Naive thymus-derived CD8-positive, alpha-beta T cell (primary cell): ENCODE data around the gene CNGB1. TPM values are rescaled to one million over a fixed set of nuclear protein-coding genes. Genes with fewer than 3 reads are reported as not detected.
A peak's percentile ranks its signal among the peaks of the same experiment; 100 is the strongest.
"Not testable (repeated sequence)": the region's sequence is repeated elsewhere in the genome, so short reads cannot be mapped to it uniquely, and the experiment has no call there.

Experiments used
- ATAC-seq, 2 donors: fragments of 150-1000 bp; cut with Tn5 transposase in 1 of 2; sonication (Bioruptor Pico), chemical (Tn5 transposase) in 1 of 2; 1 replicate in 1 of 2; 2 replicates in 1 of 2; pipeline ENCODE4 v1.10.0; 2021; ENCODE audit warnings: mild to moderate bottlenecking in 2 of 2, moderate library complexity in 2 of 2
- POLR2A ChIA-PET: fragments of 350-600 bp; sonication (Branson Sonifier 250); formaldehyde crosslinking; loops from one replicate; lab custom pipeline; 2021; ENCODE audit warnings: antibody characterized with exemption; lab: Charles Lee
- DNase-seq, 10 donors: peaks; one replicate each; pipeline versions ENCODE4 v3.0.0 to v3.0.0-alpha.2; 2020 to 2022
- H3K27ac Mint-ChIP-seq, 10 donors: one replicate each; pipeline ENCODE4 v1.8.0; 2020 to 2022; ENCODE audit warnings: mild to moderate bottlenecking in 10 of 10, mixed read lengths in 10 of 10, moderate library complexity in 4 of 10, inconsistent platforms in 1 of 10
- H3K27me3 Mint-ChIP-seq, 5 donors: one replicate each; pipeline ENCODE4 v1.8.0; 2021 to 2022; ENCODE audit warnings: mixed read lengths in 5 of 5
- H3K36me3 Mint-ChIP-seq, 3 donors: one replicate each; pipeline ENCODE4 v1.8.0; 2020 to 2022; ENCODE audit warnings: mixed read lengths in 3 of 3, mild to moderate bottlenecking in 2 of 3, inconsistent platforms in 1 of 3
- H3K4me1 Mint-ChIP-seq, 4 donors: one replicate each; pipeline ENCODE4 v1.8.0; 2021 to 2022; ENCODE audit warnings: mixed read lengths in 4 of 4
- H3K4me3 Mint-ChIP-seq, 10 donors: one replicate each; pipeline ENCODE4 v1.8.0; 2020 to 2022; ENCODE audit warnings: mild to moderate bottlenecking in 10 of 10, mixed read lengths in 10 of 10, moderate library complexity in 6 of 10, inconsistent platforms in 1 of 10
- H3K9me3 Mint-ChIP-seq, 9 donors: one replicate each; pipeline ENCODE4 v1.8.0; 2020 to 2022; ENCODE audit warnings: mixed read lengths in 9 of 9, mild to moderate bottlenecking in 3 of 9, inconsistent platforms in 1 of 9, moderate library complexity in 1 of 9
- polyA plus RNA-seq, 3 donors: library from polyadenylated mRNA; unstranded; fragments of 300-500 nt; fragmentation: Illumina TruSeq; gene quantifications; one replicate each; pipeline ENCODE4 v1.2.3, GENCODE V29; 2021
- total RNA-seq, 8 experiments: library from RNA in 2 of 8; stranded (reverse) in 2 of 8; gene quantifications; one replicate each; pipeline ENCODE4 v1.2.3 and lab custom pipeline; 2021 to 2026

CNGB1 gene
- total and polyA plus RNA-seq, 5 experiments from 2014 or later, result not detected

DNA sequence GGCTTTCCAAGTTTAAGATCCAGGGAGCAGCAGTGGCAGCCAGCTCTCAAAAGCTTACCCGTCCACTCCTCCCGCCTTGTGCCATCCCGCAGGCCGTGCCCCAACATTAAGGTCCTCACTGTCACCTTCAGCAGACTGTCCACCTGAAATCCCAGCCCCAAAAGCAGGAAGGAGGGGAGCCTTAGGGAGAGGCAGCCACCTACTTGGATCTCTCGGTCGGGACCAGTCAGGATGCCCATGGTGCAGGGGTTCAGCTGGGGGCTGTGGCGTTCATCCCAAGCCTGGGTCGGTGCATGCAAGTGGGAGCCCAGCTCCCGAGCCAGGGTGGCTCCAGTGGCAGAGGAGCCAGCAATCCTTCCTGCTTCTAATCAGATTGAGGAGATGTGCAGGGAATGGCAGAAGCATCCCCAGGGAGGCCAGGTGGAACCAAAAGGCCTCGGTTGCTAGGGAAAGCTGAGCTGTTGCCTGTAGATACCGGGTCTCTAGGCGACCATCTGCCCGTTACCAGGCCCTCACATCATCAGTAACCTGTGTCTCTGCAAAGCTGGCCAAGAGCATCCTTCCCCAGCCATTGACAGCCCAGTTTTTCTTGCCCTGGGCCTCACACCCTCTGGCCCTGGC lies 24.6 kb downstream of the CNGB1 start:
- Mint-ChIP-seq H3K4me3 (no peak overlapping the region), H3K27ac (no peak overlapping the region), H3K4me1 (no peaks in the 10 kb centered on the region), H3K27me3 (peaks cover 0 to 5% (median 0%) of the 10 kb centered on the region in 5 donors), H3K36me3 (no peaks in the 10 kb centered on the region), H3K9me3 (peaks cover 0 to 2% (median 0%) of the 10 kb centered on the region in 9 donors)
- DNase-seq (no peak), ATAC-seq (no peak)
- POLR2A ChIA-PET, result no interaction called here

- H3K27ac Mint-ChIP-seq, result no peak overlapping the region
- H3K4me3 Mint-ChIP-seq, result no peak overlapping the region
- no peaks in the 10 kb centered on the region for H3K36me3 Mint-ChIP-seq
- H3K27me3 Mint-ChIP-seq, result peaks cover 0 to 5% (median 0%) of the 10 kb centered on the region in 5 donors
- DNase-seq (no peak), ATAC-seq (no peak)
- peaks cover 0 to 2% (median 0%) of the 10 kb centered on the region in 9 donors for H3K9me3 Mint-ChIP-seq
- POLR2A ChIA-PET, result no interaction called here
- H3K4me1 Mint-ChIP-seq, result no peaks in the 10 kb centered on the region
Observed at GRCh38 chr16:57945740-57946138, 25.2 kb downstream of the CNGB1 start.

GRCh38 chr16:57944970-57945739 lies 25.8 kb downstream of the CNGB1 start:
- Mint-ChIP-seq H3K27me3 (peaks cover 0 to 5% (median 3%) of the 10 kb centered on the region in 5 donors), H3K4me3 (no peak overlapping the region), H3K27ac (no peak overlapping the region), H3K4me1 (no peaks in the 10 kb centered on the region), H3K9me3 (peaks cover 0 to 2% (median 0%) of the 10 kb centered on the region in 9 donors), H3K36me3 (no peaks in the 10 kb centered on the region)
- no peak for ATAC-seq
- DNase-seq, result no peak
- POLR2A ChIA-PET, result no interaction called here

DNA sequence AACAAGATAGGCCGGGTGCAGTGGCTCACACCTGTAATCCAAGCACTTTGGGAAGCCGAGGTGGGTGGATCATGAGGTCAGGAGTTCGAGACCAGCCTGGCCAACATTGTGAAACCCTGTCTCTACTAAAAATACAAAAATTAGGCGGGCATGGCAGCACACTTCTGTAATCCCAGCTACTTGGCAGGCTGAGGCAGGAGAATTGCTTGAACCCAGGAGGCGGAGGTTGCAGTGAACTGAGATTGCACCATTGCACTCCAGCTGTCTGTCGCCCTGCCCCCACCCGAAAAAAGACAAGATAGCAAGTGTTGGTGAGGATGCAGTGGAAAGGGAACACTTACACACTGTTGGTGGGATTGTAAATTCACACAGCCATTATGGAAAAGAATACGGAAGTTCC lies 27.5 kb downstream of the CNGB1 start:
- H3K27ac Mint-ChIP-seq, H3K9me3 Mint-ChIP-seq, H3K4me3 Mint-ChIP-seq, POLR2A ChIA-PET, H3K36me3 Mint-ChIP-seq, H3K27me3 Mint-ChIP-seq, DNase-seq, ATAC-seq, H3K4me1 Mint-ChIP-seq: not testable (repeated sequence)

DNA sequence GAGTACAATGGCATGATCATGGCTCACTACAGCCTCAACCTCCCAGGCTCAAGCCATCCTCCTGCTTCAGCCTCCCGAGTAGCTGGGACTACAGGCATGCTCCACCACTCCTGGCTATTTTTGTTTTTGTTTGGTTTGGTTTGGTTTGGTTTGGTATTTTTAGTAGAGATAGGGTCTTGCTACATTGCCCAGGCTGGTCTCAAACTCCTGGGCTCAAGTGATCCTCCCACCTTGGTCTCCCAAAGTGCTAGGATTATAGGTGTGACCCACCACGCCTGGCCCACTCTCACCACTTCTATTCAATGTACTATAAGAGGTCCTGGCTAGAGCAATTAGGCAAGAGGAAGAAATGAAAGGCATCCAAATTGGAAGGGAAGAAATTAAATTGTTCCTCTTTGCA lies 29.0 kb downstream of the CNGB1 start:
- ATAC-seq, DNase-seq, H3K36me3 Mint-ChIP-seq, H3K27me3 Mint-ChIP-seq, H3K4me3 Mint-ChIP-seq, H3K4me1 Mint-ChIP-seq, H3K9me3 Mint-ChIP-seq, POLR2A ChIA-PET: not testable (repeated sequence)
- H3K27ac Mint-ChIP-seq, result peak overlapping the region in 1 of 10 donors; percentile 60

- POLR2A ChIA-PET, result no interaction called here
- no peaks in the 10 kb centered on the region for H3K36me3 Mint-ChIP-seq
- peaks cover 1 to 6% (median 6%) of the 10 kb centered on the region in 5 donors for H3K27me3 Mint-ChIP-seq
- no peaks in the 10 kb centered on the region for H3K9me3 Mint-ChIP-seq
- no peaks in the 10 kb centered on the region for H3K4me1 Mint-ChIP-seq
- no peak for DNase-seq
- H3K4me3 Mint-ChIP-seq, result no peak overlapping the region
- no peak for ATAC-seq
- H3K27ac Mint-ChIP-seq, result no peak overlapping the region
Observed at GRCh38 chr16:57941016-57941664, 29.8 kb downstream of the CNGB1 start.

DNA sequence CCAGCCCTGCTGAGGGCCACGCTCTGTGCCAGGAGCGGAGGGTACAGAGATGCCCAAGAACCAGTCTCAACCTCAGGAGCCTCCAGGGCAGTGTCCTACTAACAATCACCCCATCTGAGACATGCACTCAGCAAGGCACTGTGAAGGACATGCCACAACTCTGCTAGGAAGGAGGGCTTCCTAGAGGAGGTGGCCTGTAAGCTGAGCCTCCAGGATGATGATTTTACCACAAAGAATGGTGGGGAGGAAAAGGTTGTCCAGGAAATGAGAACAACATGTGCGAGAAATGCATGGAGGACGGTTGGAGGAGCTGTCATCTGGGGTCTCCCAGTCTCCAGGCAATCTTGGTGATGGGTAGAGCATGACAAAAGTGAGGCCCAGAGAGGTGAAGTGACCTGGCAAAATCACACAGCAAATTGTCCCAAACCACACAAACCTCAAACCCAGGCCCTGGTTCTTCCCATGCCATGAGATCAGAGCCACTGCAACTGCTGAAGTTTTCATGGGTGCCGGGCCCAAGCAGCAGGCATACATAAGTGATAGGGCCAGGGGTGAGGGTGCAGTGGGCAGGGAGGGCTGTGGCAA lies 30.5 kb downstream of the CNGB1 start:
- DNase-seq, result no peak
- H3K4me3 Mint-ChIP-seq, result no peak overlapping the region

DNA sequence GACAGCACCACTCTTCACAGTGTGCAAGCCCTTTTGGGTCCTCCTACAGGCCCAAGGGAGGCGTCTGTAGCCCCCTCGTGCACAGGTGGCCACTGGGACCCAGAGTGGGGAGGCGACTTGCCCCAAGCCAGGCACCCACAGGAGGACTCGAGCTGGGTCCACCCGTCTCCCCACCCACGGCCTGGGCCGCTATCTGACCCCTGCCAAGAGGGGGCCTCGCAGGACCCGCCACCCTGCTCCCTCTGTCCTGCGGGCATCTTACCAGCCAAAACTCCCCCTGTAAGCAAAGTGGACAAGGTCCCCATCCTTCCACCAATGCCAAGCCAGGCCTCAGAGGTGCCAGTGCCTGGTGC lies 31.1 kb downstream of the CNGB1 start:
- no peak overlapping the region for H3K4me3 Mint-ChIP-seq
- POLR2A ChIA-PET, result interaction anchor here (1.8 kb wide), 1 partner anchor 61 kb away, joined by 4 read pairs; the partner anchor contains the start of gene ZNF319
- ATAC-seq, result no peak
- no peak for DNase-seq
- H3K4me1 Mint-ChIP-seq, result no peaks in the 10 kb centered on the region
- H3K27ac Mint-ChIP-seq, result no peak overlapping the region
- no peaks in the 10 kb centered on the region for H3K36me3 Mint-ChIP-seq
- H3K9me3 Mint-ChIP-seq, result no peaks in the 10 kb centered on the region
- H3K27me3 Mint-ChIP-seq, result peaks cover 1 to 6% (median 6%) of the 10 kb centered on the region in 5 donors

More for the DNA sequence above, 30.5 kb downstream of the CNGB1 start:
- H3K27ac Mint-ChIP-seq, result peak overlapping the region in 1 of 10 donors; percentile 8
- H3K27me3 Mint-ChIP-seq, result peaks cover 1 to 6% (median 6%) of the 10 kb centered on the region in 5 donors
- POLR2A ChIA-PET, result no interaction called here
- no peak for ATAC-seq
- H3K36me3 Mint-ChIP-seq, result no peaks in the 10 kb centered on the region
- no peaks in the 10 kb centered on the region for H3K9me3 Mint-ChIP-seq
- no peaks in the 10 kb centered on the region for H3K4me1 Mint-ChIP-seq

GRCh38 chr16:57938936-57939871 lies 31.7 kb downstream of the CNGB1 start:
- Mint-ChIP-seq H3K36me3 (no peaks in the 10 kb centered on the region), H3K4me1 (no peaks in the 10 kb centered on the region), H3K4me3 (no peak overlapping the region), H3K27me3 (peaks cover 1 to 6% (median 6%) of the 10 kb centered on the region in 5 donors), H3K27ac (peak overlapping the region in 1 of 10 donors; percentile 62), H3K9me3 (no peaks in the 10 kb centered on the region)
- ATAC-seq (no peak), DNase-seq (no peak)
- POLR2A ChIA-PET, result interaction anchor here (1.8 kb wide), 1 partner anchor 61 kb away, joined by 4 read pairs; the partner anchor contains the start of gene ZNF319

DNA sequence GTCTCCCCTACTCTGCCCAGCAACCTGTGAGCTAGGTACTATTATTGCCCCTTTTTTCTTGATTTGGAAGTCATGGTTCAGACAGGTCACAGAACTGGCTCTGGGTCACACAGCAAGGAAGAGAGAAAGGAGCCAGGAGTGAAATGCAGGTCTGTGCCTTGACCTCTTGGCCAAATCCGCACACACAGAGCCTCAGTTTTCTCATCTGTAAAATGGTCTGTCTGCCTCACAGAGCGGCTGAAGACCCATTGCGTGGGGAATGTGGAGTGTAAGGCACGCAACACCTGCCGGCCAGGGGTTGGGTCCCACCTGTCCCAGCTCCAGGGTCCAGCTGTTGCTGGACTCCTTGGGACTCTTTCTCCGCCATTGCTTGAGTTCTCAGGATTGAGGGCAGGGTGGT lies 32.4 kb downstream of the CNGB1 start:
- Mint-ChIP-seq H3K9me3 (no peaks in the 10 kb centered on the region), H3K4me1 (no peaks in the 10 kb centered on the region), H3K27ac (no peak overlapping the region), H3K27me3 (peaks cover 1 to 6% (median 6%) of the 10 kb centered on the region in 5 donors), H3K36me3 (no peaks in the 10 kb centered on the region), H3K4me3 (no peak overlapping the region)
- no peak for ATAC-seq
- POLR2A ChIA-PET, result interaction anchor here (1.8 kb wide), 1 partner anchor 62 kb away, joined by 4 read pairs; the partner anchor contains the start of gene ZNF319
- DNase-seq, result no peak

DNA sequence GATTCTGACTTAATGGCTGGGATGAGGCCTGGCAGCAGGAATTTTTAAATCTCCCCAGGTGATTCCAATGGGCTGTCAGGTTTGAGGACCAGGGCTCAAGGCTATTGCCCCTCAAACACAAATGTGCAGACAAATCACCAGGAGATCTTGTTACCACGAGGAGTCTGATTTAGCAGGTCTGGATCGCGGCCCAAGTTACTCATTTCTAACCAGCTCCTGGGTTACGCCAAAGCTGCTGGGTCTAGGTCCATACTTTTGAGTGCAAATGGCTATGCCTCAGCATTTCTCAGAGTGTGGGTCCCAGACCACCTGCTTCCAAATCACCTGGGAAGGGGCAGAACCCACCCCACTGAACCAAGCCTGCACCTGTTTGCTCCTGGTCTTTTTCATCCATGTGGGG lies 33.1 kb downstream of the CNGB1 start:
- H3K4me1 Mint-ChIP-seq, result no peaks in the 10 kb centered on the region
- no peak overlapping the region for H3K4me3 Mint-ChIP-seq
- DNase-seq, result no peak
- no peaks in the 10 kb centered on the region for H3K9me3 Mint-ChIP-seq
- ATAC-seq, result no peak
- POLR2A ChIA-PET, result no interaction called here
- H3K36me3 Mint-ChIP-seq, result no peaks in the 10 kb centered on the region
- no peak overlapping the region for H3K27ac Mint-ChIP-seq
- peaks cover 1 to 6% (median 6%) of the 10 kb centered on the region in 5 donors for H3K27me3 Mint-ChIP-seq

DNA sequence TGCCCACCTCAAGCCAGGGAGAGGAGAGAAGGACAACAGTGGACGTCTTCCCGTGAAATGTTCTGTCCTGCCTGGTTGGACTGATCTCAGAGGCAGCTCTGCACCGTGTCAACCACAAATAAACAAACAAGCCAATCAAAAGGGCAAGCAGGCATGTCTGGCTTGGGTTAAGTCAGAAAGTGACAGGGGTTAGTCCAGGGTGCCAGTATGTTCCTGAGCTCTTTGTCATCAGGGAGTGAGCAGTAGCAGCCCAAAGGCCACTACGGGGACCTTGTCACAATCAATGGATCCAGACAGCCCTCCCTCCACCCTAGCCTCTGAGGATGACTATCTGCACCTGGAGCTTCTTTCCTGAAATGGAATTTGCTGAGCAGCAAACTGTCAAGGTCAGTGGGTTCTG lies 35.0 kb downstream of the CNGB1 start:
- Mint-ChIP-seq H3K27ac (no peak overlapping the region), H3K4me1 (peaks cover 0 to 6% (median 0%) of the 10 kb centered on the region in 4 donors), H3K27me3 (peaks cover 1 to 6% (median 6%) of the 10 kb centered on the region in 5 donors), H3K36me3 (no peaks in the 10 kb centered on the region), H3K9me3 (peaks cover 0 to 2% (median 0%) of the 10 kb centered on the region in 9 donors), H3K4me3 (no peak overlapping the region)
- POLR2A ChIA-PET, result no interaction called here
- no peak for ATAC-seq
- no peak for DNase-seq
